ENCODE measurements around the gene GFRA1. TPM values are rescaled to one million over a fixed set of nuclear protein-coding genes. Genes with fewer than 3 reads are reported as not detected.
A peak's percentile ranks its signal among the peaks of the same experiment; 100 is the strongest.

The GFRA1 gene
- total RNA-seq, 2 experiments from 2014 or later, result not detected

- CTCF ChIA-PET, result no interaction called here
Measured at GRCh38 chr10:116159197-116159596, 113.8 kb downstream of the GFRA1 start.

DNA sequence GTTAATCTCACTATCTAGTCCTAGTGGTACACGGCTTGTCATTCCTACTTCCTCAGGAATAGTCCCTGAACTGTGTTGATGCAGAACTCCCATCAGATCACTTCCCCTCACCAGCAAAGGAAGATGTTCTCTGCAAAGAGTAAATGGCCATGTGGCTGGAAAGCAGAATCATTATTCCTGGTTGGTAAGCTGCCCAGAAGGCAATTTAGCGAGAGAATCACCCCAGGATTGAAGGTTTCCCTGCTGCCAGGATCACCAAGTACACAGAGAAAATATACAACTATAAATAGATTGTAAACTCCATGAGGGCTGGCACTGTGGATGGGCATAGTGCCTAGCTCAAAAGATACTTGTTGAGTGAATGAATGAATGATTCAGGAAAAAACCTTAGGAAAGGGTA lies 115.0 kb downstream of the GFRA1 start:
- DNase-seq, result no peak
- intact Hi-C loops (cut with micrococcal nuclease), result no loop called here
- Mint-ChIP-seq H3K36me3 (ENCODE audit: low read depth) (no peaks in the 10 kb centered on the region), H3K4me3 (no peak overlapping the region), H3K9me3 (no peaks in the 10 kb centered on the region), H3K4me1 (ENCODE audit: low read depth) (no peaks in the 10 kb centered on the region), H3K27me3 (ENCODE audit: low read depth) (no peaks in the 10 kb centered on the region), H3K27ac (no peak overlapping the region)
- CTCF ChIA-PET, result no interaction called here

More at GRCh38 chr10:116159197-116159596, 113.8 kb downstream of the GFRA1 start:
- H3K27me3 Mint-ChIP-seq (ENCODE audit: low read depth), result no peaks in the 10 kb centered on the region
- no peaks in the 10 kb centered on the region for H3K36me3 Mint-ChIP-seq (ENCODE audit: low read depth)
- no peak overlapping the region for H3K4me3 Mint-ChIP-seq
- intact Hi-C loops (cut with micrococcal nuclease), result no loop called here
- no peaks in the 10 kb centered on the region for H3K4me1 Mint-ChIP-seq (ENCODE audit: low read depth)
- DNase-seq, result no peak
- H3K9me3 Mint-ChIP-seq, result peaks cover 3% of the 10 kb centered on the region
- H3K27ac Mint-ChIP-seq, result no peak overlapping the region

DNA sequence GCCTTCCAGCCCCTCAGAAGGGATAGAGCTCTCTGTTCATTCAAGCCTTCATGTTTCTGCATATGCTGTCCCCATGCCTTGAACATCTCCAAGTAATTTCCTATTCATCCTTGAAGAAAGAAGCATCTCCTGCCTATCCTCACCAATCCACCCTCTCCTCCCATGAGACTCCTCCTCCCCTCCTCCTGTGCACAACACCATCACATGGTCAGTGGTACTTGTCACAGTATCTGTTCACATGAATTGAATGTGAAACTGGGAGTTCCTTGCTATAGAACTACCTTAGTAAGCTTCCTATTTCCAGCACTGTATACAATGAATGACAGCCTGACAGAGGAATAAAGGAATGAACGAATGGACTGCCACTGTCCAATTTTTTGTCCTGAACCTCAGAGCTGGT lies 115.5 kb downstream of the GFRA1 start:
- H3K36me3 Mint-ChIP-seq (ENCODE audit: low read depth), result no peaks in the 10 kb centered on the region
- no peaks in the 10 kb centered on the region for H3K4me1 Mint-ChIP-seq (ENCODE audit: low read depth)
- intact Hi-C loops (cut with micrococcal nuclease), result no loop called here
- CTCF ChIA-PET, result no interaction called here
- no peaks in the 10 kb centered on the region for H3K9me3 Mint-ChIP-seq
- DNase-seq, result no peak
- no peak overlapping the region for H3K27ac Mint-ChIP-seq
- H3K27me3 Mint-ChIP-seq (ENCODE audit: low read depth), result no peaks in the 10 kb centered on the region
- no peak overlapping the region for H3K4me3 Mint-ChIP-seq

DNA sequence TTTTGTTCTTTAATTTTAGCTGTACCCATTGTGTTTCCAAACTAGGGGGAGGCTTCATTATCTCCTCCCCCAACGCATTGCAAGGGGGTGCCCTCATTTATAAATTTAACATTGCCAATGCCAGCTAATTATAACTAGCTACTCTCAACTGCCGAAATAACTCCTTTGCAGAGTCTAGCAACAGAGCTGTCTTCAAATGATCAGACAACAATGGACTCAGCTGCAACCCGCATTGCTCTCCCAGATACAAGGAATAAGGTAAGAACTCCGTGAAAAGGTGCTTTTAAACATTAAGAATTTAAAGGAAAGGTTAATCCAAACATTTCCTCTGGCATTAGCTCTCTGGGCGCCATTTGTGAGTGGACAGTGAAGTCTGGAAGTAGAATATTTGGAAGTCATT lies 116.2 kb downstream of the GFRA1 start:
- no peaks in the 10 kb centered on the region for H3K4me1 Mint-ChIP-seq (ENCODE audit: low read depth)
- H3K27me3 Mint-ChIP-seq (ENCODE audit: low read depth), result peaks cover 2% of the 10 kb centered on the region
- no peak overlapping the region for H3K4me3 Mint-ChIP-seq
- no peak for DNase-seq
- intact Hi-C loops (cut with micrococcal nuclease), result no loop called here
- CTCF ChIA-PET, result no interaction called here
- peaks cover under 1% of the 10 kb centered on the region for H3K9me3 Mint-ChIP-seq
- no peaks in the 10 kb centered on the region for H3K36me3 Mint-ChIP-seq (ENCODE audit: low read depth)
- H3K27ac Mint-ChIP-seq, result no peak overlapping the region

- CTCF ChIA-PET, result interaction anchor here (0.8 to 0.9 kb wide), 2 partner anchors 211 to 983 kb away, joined by 3 read pairs; no protein-coding TSS in a partner anchor
- DNase-seq, result no peak
- no peaks in the 10 kb centered on the region for H3K36me3 Mint-ChIP-seq (ENCODE audit: low read depth)
- intact Hi-C loops (cut with micrococcal nuclease), result no loop called here
- no peak overlapping the region for H3K4me3 Mint-ChIP-seq
- H3K9me3 Mint-ChIP-seq, result peaks cover 5% of the 10 kb centered on the region
- H3K27ac Mint-ChIP-seq, result no peak overlapping the region
- H3K4me1 Mint-ChIP-seq (ENCODE audit: low read depth), result no peaks in the 10 kb centered on the region
- H3K27me3 Mint-ChIP-seq (ENCODE audit: low read depth), result peaks cover 2% of the 10 kb centered on the region
Measured at GRCh38 chr10:116155191-116155590, 117.8 kb downstream of the GFRA1 start.

GRCh38 chr10:116154651-116155050 lies 118.4 kb downstream of the GFRA1 start:
- intact Hi-C loops (cut with micrococcal nuclease), result no loop called here
- H3K27ac Mint-ChIP-seq, result no peak overlapping the region
- peaks cover 5% of the 10 kb centered on the region for H3K9me3 Mint-ChIP-seq
- peaks cover 2% of the 10 kb centered on the region for H3K27me3 Mint-ChIP-seq (ENCODE audit: low read depth)
- no peaks in the 10 kb centered on the region for H3K36me3 Mint-ChIP-seq (ENCODE audit: low read depth)
- CTCF ChIA-PET, result interaction anchor here (0.9 kb wide), 1 partner anchor 982 kb away, joined by 3 read pairs; no protein-coding TSS in a partner anchor
- H3K4me1 Mint-ChIP-seq (ENCODE audit: low read depth), result no peaks in the 10 kb centered on the region
- DNase-seq, result no peak
- H3K4me3 Mint-ChIP-seq, result no peak overlapping the region

DNA sequence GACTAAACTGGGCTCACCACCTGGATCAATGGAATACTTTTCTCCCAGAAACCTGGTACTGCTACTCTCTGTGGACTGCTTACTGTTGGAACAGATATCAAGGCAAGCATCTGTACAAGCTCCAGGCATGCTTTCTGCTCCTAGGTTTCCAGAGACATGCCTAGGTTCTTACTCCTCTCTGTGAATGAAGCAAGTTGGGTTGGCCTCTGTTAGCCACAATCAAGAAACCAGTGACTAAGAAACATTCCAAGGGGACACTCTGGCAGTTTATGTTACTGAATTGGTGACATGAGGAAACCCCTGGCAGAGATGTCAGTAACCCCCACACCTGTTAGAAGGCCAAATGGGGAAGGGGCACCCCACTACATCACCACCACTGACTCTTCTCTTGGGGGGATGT lies 121.9 kb downstream of the GFRA1 start:
- Mint-ChIP-seq H3K36me3 (ENCODE audit: low read depth) (no peaks in the 10 kb centered on the region), H3K27me3 (ENCODE audit: low read depth) (peaks cover 2% of the 10 kb centered on the region), H3K27ac (no peak overlapping the region), H3K9me3 (peaks cover 5% of the 10 kb centered on the region), H3K4me1 (ENCODE audit: low read depth) (peaks cover 10% of the 10 kb centered on the region), H3K4me3 (no peak overlapping the region)
- CTCF ChIA-PET, result no interaction called here
- no peak for DNase-seq
- intact Hi-C loops (cut with micrococcal nuclease), result no loop called here

DNA sequence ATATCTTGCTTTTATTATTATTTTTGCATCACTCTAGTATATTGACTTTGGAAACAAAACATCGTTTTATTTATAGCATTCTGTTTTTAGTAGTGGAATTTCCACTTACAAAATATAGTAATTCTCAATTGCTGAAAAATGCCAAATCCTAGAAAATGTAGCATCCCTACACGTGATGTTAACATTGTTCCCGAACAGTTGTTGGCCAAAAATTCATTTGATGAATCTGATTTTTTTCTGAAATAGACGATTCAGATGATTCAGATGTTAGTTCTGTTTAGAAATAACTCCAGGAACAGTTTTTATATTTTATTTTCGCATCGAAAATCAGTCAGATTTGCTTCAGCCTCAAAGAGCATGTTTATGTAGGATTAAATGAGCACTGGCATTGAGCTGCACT lies 122.4 kb downstream of the GFRA1 start:
- H3K27ac Mint-ChIP-seq, result no peak overlapping the region
- H3K9me3 Mint-ChIP-seq, result peaks cover 5% of the 10 kb centered on the region
- H3K4me3 Mint-ChIP-seq, result no peak overlapping the region
- intact Hi-C loops (cut with micrococcal nuclease), result no loop called here
- no peak for DNase-seq
- CTCF ChIA-PET, result no interaction called here
- no peaks in the 10 kb centered on the region for H3K36me3 Mint-ChIP-seq (ENCODE audit: low read depth)
- H3K27me3 Mint-ChIP-seq (ENCODE audit: low read depth), result peaks cover 2% of the 10 kb centered on the region
- H3K4me1 Mint-ChIP-seq (ENCODE audit: low read depth), result peaks cover 10% of the 10 kb centered on the region

- peak overlapping the region; percentile 14 for H3K27ac Mint-ChIP-seq
- peaks cover 2% of the 10 kb centered on the region for H3K27me3 Mint-ChIP-seq (ENCODE audit: low read depth)
- H3K4me3 Mint-ChIP-seq, result peak overlapping the region; percentile 26
- intact Hi-C loops (cut with micrococcal nuclease), result loop anchor here (10.0 kb wide), 1 partner anchor 127 kb away; the partner anchor contains the start of gene GFRA1
- peaks cover 10% of the 10 kb centered on the region for H3K4me1 Mint-ChIP-seq (ENCODE audit: low read depth)
- H3K36me3 Mint-ChIP-seq (ENCODE audit: low read depth), result no peaks in the 10 kb centered on the region
- DNase-seq, result peak; percentile 45
- CTCF ChIA-PET, result interaction anchor here (1.2 kb wide), 1 partner anchor 10 kb away, joined by 4 read pairs; no protein-coding TSS in a partner anchor
- H3K9me3 Mint-ChIP-seq, result peaks cover 5% of the 10 kb centered on the region
Measured at GRCh38 chr10:116147147-116147905, 125.7 kb downstream of the GFRA1 start.

DNA sequence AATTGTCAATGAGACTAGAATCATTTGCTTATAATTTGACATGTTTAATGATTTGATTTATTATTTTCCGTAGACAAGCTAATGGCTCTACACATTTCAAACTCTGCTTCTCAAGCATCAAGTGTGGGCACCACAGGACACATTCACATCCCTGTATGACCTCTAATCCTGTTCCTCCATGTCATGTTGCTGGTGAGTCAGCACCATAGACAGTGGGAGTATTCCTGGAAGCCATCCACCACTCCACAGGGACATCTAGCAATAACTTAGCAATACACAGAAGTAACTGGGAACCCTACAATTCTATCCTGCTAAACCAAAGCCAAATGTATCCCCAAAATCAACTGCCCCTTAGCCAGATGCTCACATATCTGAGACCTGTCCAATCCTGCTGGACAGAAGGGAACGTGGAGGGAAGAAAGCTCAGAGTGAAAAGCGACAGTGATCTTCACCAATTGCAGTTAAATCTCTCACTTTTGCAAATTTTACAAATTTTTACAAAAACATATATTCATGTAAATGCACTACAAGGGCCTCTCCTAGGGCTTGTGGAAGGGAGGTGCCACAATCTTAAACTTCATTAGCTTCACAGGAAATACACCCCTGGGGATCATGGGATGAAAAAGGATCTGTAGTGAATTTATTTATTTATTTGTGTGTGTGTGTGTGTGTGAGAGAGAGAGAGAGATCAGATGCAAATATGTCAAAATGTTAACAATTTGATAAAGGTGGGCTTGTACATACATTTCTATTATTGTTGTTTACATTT lies 126.5 kb downstream of the GFRA1 start:
- H3K27ac Mint-ChIP-seq, result no peak overlapping the region
- DNase-seq, result no peak
- peaks cover 10% of the 10 kb centered on the region for H3K4me1 Mint-ChIP-seq (ENCODE audit: low read depth)
- H3K36me3 Mint-ChIP-seq (ENCODE audit: low read depth), result no peaks in the 10 kb centered on the region
- peaks cover 3% of the 10 kb centered on the region for H3K9me3 Mint-ChIP-seq
- peaks cover 2% of the 10 kb centered on the region for H3K27me3 Mint-ChIP-seq (ENCODE audit: low read depth)
- CTCF ChIA-PET, result interaction anchor here (1.2 kb wide), 1 partner anchor 9 kb away, joined by 4 read pairs; no protein-coding TSS in a partner anchor
- H3K4me3 Mint-ChIP-seq, result no peak overlapping the region
- intact Hi-C loops (cut with micrococcal nuclease), result loop anchor here (10.0 kb wide), 1 partner anchor 128 kb away; the partner anchor contains the start of gene GFRA1

GRCh38 chr10:116143673-116144222 lies 129.3 kb downstream of the GFRA1 start:
- DNase-seq, result no peak
- H3K36me3 Mint-ChIP-seq (ENCODE audit: low read depth), result no peaks in the 10 kb centered on the region
- no peak overlapping the region for H3K27ac Mint-ChIP-seq
- no peaks in the 10 kb centered on the region for H3K9me3 Mint-ChIP-seq
- intact Hi-C loops (cut with micrococcal nuclease), result loop anchor here (10.0 kb wide), 1 partner anchor 131 kb away; the partner anchor contains the start of gene GFRA1
- CTCF ChIA-PET, result no interaction called here
- H3K27me3 Mint-ChIP-seq (ENCODE audit: low read depth), result peaks cover 2% of the 10 kb centered on the region
- H3K4me3 Mint-ChIP-seq, result no peak overlapping the region
- peaks cover 10% of the 10 kb centered on the region for H3K4me1 Mint-ChIP-seq (ENCODE audit: low read depth)

GRCh38 chr10:116141855-116142254 lies 131.2 kb downstream of the GFRA1 start:
- intact Hi-C loops (cut with micrococcal nuclease), result loop anchor here (10.0 kb wide), 1 partner anchor 133 kb away; the partner anchor contains the start of gene GFRA1
- Mint-ChIP-seq H3K36me3 (ENCODE audit: low read depth) (no peaks in the 10 kb centered on the region), H3K27me3 (ENCODE audit: low read depth) (peaks cover 4% of the 10 kb centered on the region), H3K4me3 (no peak overlapping the region), H3K4me1 (ENCODE audit: low read depth) (peaks cover 2% of the 10 kb centered on the region), H3K27ac (no peak overlapping the region), H3K9me3 (peaks cover 1% of the 10 kb centered on the region)
- CTCF ChIA-PET, result no interaction called here
- no peak for DNase-seq

Measured in activated naive CD4-positive, alpha-beta T cell treated with anti-CD3 and anti-CD28 coated beads for 36 hours (primary cell).